Medulla oblongata (tissue), 1 donor: ENCODE measurements around the gene KNDC1.
A peak's percentile ranks its signal among the peaks of the same experiment; 100 is the strongest.
"Not testable (repeated sequence)": the region's sequence is repeated elsewhere in the genome, so short reads cannot be mapped to it uniquely, and the experiment has no call there.

Source experiments
- DNase-seq: peaks from one replicate; pipeline ENCODE4 v3.0.0-alpha.2; 2015; ENCODE audit errors: extremely low spot score

KNDC1 gene

GRCh38 chr10:133221756-133222155 is 61.7 kb downstream of the KNDC1 start:
- DNase-seq, result not testable (repeated sequence)

GRCh38 chr10:133224076-133224475 is 64.1 kb downstream of the KNDC1 start:
- no peak for DNase-seq

- peak; percentile 57 for DNase-seq
Observed at GRCh38 chr10:133224756-133225372, 64.8 kb downstream of the KNDC1 start.

DNA sequence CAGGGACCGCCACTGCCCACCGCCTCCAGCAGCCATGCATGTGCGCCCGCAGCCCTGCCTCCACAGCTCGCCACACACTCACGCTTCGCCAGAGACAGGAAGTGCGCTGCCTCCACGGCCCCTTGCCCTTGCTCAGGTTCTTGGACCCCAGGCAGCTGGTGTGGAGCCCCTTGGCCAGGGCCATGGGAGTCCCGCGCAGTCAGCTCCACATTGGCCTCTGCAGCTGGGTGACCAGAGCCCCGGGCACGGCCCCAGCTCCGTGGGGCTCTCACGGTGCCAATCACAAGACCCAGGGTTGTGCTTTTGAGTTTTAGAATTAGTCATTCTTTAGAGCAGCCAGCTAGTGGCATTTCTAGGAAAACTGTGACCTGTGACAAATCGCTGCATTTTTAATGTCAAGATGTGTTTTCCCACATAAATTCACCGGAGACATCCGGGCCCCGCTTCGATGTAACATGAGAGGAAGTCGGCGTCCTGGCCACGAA is 65.7 kb downstream of the KNDC1 start:
- DNase-seq, result peak; percentile 33

DNA sequence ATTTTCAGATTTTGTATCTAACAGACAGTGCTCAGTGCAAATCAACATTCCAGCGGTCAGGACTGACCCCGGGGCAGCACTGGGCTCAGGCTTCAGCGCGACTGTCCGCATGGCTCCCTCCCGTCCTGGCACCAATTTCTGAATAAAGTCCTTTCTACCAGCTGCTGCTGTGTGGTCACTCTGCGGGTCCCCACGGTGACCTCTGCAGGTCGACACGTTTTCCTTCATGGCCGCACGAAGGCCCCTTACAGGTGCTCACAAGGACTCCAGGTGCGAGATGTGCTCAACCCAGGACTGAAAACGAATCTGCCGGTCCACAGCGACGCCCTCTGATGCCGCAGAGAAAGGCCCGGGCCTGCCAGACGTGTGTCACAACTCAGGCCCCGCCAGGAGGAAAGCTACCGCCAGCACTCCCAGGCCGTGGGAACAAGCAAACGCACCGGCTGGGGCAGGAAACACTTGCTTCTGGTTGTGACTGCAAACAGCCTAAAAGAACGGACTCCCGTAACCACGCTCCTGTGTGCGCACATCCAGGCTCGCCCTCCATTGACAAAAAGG is 66.3 kb downstream of the KNDC1 start:
- DNase-seq, result no peak

DNA sequence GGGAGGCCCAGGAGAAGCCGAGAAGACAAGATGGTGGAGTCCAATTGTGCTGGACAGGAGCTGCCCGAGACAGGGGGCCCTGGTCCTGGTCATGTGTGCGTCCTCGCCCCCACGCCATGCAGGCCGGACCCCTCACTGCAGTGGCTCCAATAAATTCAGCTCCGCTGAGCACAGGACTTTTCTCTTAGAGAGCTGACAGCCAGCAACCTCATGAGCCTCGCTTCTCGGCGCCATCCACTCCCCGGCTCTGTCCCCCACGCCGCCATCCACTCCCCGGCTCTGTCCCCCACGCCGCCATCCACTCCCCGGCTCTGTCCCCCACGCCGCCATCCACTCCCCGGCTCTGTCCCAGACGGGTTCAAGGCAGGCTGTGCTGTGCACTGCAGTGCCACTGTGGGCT is 67.2 kb downstream of the KNDC1 start:
- no peak for DNase-seq

GRCh38 chr10:133229265-133230043 is 69.4 kb downstream of the KNDC1 start:
- DNase-seq, result no peak

DNA sequence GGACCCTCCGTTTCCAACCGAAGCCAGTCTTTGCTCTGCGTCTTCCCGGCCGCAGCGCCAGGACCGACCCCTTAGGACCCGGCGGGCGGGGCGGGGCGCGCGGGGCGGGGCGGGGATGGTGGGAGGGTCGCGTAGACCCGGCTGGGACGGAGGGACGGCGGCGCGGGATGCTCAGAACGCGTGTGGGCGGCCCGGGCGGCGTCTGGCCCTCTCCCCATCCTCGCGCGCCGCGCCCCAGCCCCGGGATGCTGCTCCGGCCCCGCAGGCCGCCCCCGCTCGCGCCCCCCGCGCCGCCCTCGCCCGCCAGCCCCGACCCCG is 70.0 kb downstream of the KNDC1 start, which contains the start of gene UTF1:
TSS of gene UTF1 (plus strand) at position 174 of the 318 bp plus-strand sequence. CDS start at position 246, 72 bp downstream.
- no peak for DNase-seq

- DNase-seq, result no peak
Observed at GRCh38 chr10:133230387-133231195, 70.6 kb downstream of the KNDC1 start.

DNA sequence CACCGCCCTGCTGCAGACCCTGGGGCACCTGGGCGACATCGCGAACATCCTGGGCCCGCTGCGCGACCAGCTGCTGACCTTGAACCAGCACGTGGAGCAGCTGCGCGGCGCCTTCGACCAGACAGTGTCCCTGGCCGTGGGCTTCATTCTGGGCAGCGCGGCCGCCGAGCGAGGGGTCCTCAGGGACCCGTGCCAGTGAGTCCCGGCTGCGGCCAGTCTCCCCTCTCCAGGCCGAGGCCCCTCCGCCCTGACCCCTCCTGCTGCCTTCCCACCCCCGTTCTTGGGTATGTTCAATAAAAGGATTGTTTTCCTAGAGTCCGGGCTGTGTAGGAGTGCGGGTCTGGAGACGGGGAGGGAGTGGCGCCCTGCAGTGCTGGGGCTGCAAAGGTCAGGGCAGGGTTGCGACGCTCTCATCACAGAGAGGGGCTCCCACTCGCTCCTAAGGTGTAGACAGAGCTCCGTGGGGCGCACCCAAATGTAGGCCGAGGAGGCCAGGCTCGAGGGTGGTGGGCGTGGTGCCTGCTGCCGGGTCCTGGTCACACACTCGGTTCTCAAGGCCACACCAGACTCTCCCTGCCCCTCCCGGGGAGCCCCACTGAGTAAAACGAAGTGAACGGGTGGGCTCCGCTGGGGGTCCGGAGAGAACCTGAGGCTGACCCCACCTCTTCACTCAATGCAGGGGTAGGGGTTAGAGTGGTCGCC is 71.4 kb downstream of the KNDC1 start:
- DNase-seq, result no peak

- DNase-seq, result no peak
Observed at GRCh38 chr10:133231946-133232574, 72.0 kb downstream of the KNDC1 start.

DNA sequence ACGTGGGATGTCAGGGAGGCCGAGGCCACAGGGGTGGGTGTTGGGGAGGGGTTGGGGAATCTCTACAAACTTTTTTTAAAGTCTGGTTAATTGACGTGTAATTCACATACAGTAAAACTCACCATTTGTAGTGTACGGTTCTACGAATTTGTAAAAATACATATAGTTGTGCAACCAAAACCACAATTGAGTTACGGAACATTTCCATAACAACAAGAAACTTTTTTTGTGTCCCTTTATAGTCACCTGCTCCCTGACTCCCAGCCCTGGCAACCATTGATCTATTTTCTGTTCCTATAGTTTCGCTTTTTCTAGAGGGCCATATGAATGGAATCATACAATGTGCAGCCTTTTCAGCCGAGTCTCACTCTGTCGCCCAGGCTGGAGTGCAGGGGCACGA is 74.8 kb downstream of the KNDC1 start:
- not testable (repeated sequence) for DNase-seq

GRCh38 chr10:133235265-133235855 is 75.3 kb downstream of the KNDC1 start:
- DNase-seq, result no peak

DNA sequence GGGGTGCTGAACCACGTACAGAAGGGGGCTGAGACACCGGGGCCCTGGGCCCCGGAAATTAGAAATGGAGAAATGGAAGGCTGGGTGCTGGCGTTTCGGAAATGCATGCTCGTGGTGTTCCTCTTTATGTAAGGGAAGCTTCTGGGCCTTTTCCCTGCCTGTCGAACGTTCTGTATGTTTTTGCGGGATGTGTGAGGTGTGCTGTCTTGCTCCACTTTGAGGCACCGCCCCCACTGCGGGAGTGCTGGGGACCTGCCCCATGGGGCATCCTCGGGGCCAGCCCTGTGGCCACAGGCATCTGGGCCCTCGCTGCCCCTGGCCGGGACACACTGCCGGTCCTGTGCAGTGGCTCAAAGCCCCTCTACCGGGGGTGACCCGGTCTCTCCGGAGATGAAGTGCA is 75.9 kb downstream of the KNDC1 start:
- peak; percentile 36 for DNase-seq

GRCh38 chr10:133236401-133237240 is 76.6 kb downstream of the KNDC1 start:
- no peak for DNase-seq

- no peak for DNase-seq
Observed at GRCh38 chr10:133237241-133237587, 77.2 kb downstream of the KNDC1 start.

DNA sequence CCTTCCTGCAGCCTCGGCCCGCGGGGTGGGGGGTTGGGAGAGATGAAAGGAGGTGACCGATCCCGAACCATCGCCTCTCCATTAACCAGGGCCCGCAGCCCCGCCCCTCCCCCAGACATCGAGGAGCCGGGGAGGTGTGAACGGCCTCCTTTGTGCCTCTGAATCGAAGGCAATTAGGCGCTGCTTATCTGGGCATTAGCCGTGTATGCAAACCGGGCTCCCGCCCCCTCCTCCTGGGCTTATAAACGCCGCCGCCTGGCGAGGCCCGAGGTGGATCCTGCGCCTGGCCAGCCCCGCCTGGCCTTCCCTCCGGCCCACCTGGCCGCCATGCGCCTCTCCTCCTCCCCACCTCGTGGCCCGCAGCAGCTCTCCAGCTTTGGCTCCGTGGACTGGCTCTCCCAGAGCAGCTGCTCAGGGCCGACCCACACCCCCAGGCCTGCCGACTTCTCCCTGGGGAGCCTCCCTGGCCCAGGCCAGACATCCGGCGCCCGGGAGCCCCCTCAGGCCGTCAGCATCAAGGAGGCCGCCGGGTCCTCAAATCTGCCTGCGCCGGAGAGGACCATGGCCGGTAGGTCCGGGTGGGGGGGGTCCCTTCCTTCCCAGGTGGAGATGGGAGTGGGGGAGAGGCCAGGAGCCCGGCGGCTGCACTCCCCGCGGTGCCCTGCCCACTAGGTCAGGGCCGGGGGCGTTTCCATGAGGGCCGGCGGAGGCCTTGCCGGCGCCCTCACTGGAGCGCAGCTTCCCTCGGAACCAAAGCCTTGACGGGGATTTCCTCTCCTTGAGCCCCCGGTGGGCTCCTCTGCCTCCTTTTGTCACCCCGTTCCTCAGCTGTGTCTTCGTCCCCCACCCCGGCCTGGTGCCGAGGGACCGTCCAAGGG is 77.8 kb downstream of the KNDC1 start, which contains the start of gene VENTX:
TSS of gene VENTX (plus strand) at position 268 of the 878 bp plus-strand sequence. CDS start at position 328, 60 bp downstream.
- no peak for DNase-seq

GRCh38 chr10:133238466-133238804 is 78.4 kb downstream of the KNDC1 start:
- DNase-seq, result no peak

GRCh38 chr10:133239990-133240389 is 80.0 kb downstream of the KNDC1 start:
- DNase-seq, result no peak
